SHP77 treated with DMSO at 0.1 percent for 48 hours (cell line): ENCODE results near the gene DOCK9.
"Not testable (repeated sequence)": the region's sequence is repeated elsewhere in the genome, so short reads cannot be mapped to it uniquely, and the experiment has no call there.

ENCODE experiments used
- DNase-seq: peaks from one replicate; lab custom pipeline; 2025; lab: John Stamatoyannopoulos, UW

Gene DOCK9

DNA sequence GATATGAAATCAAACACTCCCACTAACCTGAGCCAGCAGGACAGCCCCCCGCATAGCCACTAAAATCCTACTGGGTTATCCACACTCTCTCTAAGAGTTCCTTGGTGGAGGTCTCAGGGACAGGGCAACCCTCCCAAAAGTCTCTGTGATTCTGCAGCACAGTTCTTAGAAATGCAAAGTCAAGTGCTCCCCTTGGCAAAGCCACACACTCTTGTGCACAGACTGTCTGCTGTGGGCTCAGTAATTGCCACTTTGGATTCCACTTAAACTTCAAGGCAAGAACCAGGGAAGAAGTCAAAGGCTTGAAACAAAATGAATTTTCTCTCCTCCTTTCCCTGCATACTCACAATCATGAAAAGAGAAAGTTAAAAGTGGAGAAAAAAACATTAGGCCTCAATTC, 61.5 kb downstream of the DOCK9 start:
- no peak for DNase-seq

- DNase-seq = no peak
These were observed 61.9 kb downstream of the DOCK9 start for GRCh38 chr13:98915981-98916380.

DNA sequence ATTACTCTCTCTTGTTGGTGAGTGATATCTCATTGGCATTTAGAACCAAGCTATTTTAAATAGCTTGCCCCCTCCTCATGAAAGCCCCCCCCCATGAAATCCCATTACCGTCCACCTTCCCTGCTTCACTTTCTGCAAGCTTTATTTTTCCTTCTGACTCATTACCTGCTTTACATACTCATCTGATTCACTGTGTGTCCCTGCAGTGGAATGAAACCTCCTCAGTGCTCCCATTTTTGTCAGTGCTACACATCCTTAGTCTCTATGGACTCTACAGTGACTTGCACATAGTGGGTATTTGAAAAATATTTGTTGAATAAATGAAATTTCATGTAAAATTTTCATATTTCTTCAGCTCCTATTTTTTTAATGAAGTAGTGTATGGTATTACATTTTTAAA, 62.3 kb downstream of the DOCK9 start:
- no peak for DNase-seq

- DNase-seq = no peak
These were observed 64.1 kb downstream of the DOCK9 start for GRCh38 chr13:98913741-98914140.

DNA sequence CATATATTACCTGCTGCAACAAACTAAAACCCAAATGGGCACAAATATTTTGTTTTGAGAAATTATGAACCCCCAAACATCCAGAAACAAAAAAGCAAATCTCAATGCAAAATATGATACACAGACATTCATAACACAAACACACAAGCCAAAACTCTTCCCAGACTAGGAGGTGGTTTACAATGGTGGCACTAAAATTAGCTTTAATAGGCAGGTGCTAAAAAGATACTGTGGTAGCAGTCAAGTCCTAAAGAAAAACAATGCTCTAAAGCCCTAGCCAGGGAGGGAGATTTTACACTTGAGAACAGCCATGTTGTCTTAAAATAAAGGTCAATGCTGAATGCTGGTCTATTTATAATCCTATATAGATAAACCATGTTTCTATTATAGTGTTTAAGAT, 65.0 kb downstream of the DOCK9 start:
- no peak for DNase-seq

DNA sequence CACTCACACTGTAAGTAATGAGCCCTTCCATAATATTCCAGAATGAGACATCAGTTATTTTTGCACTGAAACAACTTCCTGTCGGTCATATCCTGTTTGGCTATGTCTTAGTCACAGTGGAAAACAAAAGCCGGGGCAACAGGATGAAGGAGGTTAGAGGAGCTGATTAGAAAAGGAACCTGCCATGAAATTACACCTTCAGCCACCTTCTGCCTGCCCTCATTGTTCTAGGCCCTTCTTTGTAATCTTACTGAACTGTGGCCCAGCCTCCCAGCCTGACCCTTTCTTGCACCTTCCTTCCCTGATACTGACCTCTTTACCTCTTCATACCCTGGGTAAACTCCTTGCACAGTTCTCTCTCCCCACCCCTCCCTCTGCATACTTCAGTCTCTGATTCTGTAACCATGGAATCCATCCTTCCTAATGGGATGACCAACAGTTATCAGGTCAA, 67.3 kb downstream of the DOCK9 start:
- DNase-seq = no peak

DNA sequence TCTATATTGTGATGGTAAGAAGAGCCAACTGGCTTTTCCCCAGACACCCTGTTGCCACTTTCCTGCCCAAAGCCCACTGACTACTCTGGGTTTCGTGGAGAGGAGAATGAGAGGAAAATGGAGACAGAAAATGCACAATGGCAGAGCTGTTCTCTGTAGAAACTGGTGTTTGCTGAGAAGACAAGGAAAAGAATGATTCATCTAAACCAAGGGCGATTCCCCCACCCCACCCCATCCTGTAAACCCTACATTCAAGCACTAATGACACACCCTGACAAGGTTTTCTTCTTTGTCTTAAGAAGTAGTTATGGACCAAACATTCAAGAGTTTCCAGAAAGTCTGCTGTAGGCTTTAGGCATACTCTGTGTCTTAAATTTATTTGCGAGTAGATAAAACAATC, 68.8 kb downstream of the DOCK9 start:
- DNase-seq = no peak

GRCh38 chr13:98906746-98907502, 70.9 kb downstream of the DOCK9 start:
- no peak for DNase-seq

DNA sequence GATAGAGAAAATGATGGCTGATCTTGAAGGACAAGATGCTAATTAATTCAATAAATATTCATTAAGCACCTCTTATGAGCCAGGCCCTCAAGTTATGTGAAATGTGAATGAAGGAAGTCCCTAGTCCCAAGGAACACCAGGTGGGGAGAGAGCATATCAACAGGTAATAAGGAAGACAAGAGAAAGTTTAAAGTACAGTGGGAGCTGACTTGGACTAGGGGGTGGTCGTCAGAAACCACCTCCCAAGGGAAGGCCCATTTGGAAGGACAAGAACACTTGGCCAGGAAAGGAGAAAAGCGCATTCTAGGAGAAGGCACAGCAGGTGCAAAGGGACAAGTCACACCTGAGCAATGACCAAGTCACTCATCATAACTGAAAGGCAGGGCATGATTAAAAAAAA, 72.7 kb downstream of the DOCK9 start:
- DNase-seq = no peak

DNA sequence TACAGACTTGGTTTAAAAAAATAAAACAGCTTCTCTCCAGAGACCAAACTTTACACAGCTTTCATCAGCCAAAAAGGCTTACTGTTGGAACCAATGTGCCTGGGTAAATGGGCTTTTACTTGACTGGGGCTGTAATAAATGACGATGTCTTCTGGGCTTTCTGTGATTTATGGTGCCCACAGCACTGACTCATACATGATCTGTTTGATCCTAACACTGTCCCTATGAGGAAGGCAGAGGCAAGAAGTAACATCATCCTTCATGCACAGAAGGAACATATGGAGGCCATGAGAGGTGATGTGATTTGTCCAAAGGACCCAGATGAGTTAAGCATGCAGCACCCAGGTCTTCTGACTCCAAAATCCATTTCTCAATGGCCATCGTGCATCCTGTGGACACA, 77.4 kb downstream of the DOCK9 start:
- DNase-seq = no peak

DNA sequence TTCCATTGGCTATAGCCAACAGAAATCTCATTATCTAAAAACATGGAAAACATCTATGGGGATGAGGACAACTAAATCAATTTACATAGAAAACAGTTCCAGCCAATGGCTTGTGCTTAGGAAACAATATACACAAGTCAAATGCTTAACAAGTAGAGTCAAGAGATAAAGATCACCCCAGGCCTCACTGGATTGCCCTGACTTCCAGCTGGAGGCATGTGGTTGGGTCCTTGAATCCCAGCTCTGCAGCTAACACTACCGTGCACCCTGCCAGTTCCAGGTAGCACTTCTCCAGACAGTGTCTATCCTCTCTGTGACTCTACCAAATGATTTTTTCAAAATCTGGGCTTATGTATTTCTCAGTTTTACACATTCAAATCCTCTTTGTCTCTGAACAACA, 80.2 kb downstream of the DOCK9 start:
- DNase-seq = no peak

GRCh38 chr13:98896868-98897144, 81.1 kb downstream of the DOCK9 start:
- DNase-seq = no peak

- DNase-seq = no peak
These were observed 81.6 kb downstream of the DOCK9 start for GRCh38 chr13:98896083-98896867.

GRCh38 chr13:98894814-98895213, 83.0 kb downstream of the DOCK9 start:
- DNase-seq = not testable (repeated sequence)

DNA sequence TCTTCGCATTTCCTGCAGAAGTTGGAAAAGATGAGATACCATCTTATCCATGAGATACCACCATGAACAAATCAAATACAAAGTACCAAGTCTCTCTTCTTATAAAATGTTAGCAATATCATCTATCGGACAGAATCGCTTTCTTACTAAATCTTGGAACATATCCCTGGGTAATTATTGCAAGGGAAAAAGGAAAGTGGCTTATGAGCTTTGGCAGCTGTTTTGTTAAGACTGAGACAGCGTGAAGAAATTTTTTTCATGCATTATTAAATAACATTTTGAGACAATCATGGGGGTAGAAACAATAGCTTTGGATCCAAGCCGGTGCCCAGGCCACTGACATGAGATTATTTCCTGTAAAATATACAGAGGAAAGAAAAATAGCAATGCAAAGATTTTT, 84.5 kb downstream of the DOCK9 start:
- DNase-seq = no peak

GRCh38 chr13:98892821-98893220, 85.0 kb downstream of the DOCK9 start:
- DNase-seq = no peak

GRCh38 chr13:98892077-98892476, 85.8 kb downstream of the DOCK9 start:
- no peak for DNase-seq

DNA sequence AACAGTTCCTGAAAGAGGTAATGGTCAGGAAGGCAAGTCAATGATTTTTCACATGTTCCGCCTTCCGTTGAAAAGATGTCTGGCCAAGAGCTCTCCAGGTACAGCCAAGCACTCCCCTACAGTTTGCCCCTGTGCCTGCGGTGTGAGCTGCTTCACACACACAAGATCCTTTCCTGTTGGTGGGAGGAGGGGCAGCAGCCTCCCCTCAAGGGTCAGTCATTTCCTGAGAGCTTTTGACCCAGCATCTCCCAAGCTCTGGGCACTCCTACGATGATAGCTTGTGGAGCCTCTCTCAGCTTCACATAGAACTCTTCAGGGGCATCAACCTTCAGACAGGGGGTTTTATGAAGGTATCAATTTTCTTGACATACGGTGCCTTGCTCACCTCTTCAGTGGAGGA, 86.9 kb downstream of the DOCK9 start:
- no peak for DNase-seq

- DNase-seq = no peak
These were observed 87.7 kb downstream of the DOCK9 start for GRCh38 chr13:98890186-98890585.

GRCh38 chr13:98889419-98890085, 88.3 kb downstream of the DOCK9 start:
- no peak for DNase-seq

DNA sequence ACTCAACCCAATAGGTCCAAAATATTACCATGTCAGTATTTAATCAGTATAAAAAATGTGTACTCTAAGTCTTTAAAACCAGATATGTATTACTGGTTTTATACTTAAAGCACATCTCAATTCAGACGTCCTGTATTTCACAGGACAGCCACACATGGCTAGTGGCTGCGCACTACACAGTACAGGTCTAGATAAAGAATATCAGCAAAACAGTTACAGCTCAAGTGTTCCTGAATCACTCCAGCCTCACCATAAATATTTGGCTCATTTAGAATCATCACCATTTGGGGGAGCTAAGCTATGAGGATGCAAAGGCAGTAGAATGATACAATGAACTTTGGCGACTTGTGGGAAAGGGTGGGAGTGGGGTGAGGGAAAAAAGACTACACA, 89.0 kb downstream of the DOCK9 start:
- DNase-seq = no peak

DNA sequence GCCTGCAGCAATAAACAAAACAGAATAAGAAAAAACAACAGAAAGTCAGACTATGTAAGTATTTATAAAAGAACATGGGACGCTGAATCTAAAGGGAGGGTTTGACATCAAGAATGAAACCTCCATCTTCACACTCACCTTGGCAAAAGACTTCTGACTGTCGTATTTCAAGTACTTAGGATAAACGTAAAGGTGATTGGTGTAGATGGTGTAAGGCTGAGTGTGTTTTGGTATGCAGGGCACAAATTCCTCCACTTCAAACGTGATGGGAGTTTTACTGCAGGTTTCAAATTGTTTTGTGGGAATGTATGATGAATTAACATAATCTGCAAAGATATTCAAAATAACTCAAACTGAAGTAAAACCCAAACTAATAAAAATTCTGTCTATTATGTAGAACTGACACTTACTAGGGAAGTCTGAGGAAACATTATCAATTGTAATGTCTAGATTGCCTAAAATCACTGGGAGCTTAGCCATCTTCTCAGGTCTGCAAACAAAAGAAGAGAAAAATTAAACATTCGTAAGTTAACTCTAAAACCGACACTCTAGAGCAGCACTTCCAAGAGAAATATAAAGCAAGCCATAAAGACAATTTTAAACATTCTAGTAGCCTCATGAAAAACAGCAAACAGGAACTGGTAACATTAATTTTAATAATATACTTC, 89.5 kb downstream of the DOCK9 start:
- DNase-seq = no peak
